Muscle of leg (tissue), 11 donors: ENCODE results near the gene UBAC1. TPM values are rescaled to one million over a fixed set of nuclear protein-coding genes. Genes with fewer than 3 reads are reported as not detected.
"Not testable (repeated sequence)": the region's sequence is repeated elsewhere in the genome, so short reads cannot be mapped to it uniquely, and the experiment has no call there.

Experiments
- DNase-seq: peaks from one replicate; pipeline ENCODE4 v3.0.0; 2013
- H3K27ac ChIP-seq: one replicate; pipeline ENCODE4 v1.5.1; 2013; ENCODE audit warnings: mild to moderate bottlenecking, low read length, control low read depth
- H3K27me3 ChIP-seq: one replicate; pipeline ENCODE4 v1.6.1; 2013; ENCODE audit warnings: low read length; ENCODE audit not compliant: control insufficient read depth, insufficient read depth
- H3K36me3 ChIP-seq: one replicate; pipeline ENCODE4 v1.6.1; 2013; ENCODE audit warnings: low read length; ENCODE audit not compliant: control insufficient read depth, insufficient read depth
- H3K4me1 ChIP-seq: one replicate; pipeline ENCODE4 v1.6.1; 2013; ENCODE audit warnings: low read length; ENCODE audit not compliant: control insufficient read depth, insufficient read depth
- H3K4me3 ChIP-seq: one replicate; pipeline ENCODE4 v1.5.1; 2013; ENCODE audit warnings: low read length, control low read depth
- H3K9me3 ChIP-seq: replicated peaks from 2 replicates; pipeline ENCODE4 v1.6.1; 2013; ENCODE audit warnings: low read depth, low read length; ENCODE audit not compliant: control insufficient read depth
- WGBS: methylation state at CpG from one replicate; pipeline ENCODE4 v1.1.5; 2013; ENCODE audit warnings: missing lambda C conversion rate; ENCODE audit not compliant: insufficient coverage; 5-methylcytosine and 5-hydroxymethylcytosine counted together
- polyA plus RNA-seq, 8 donors: library from polyadenylated mRNA; unstranded; fragments of 120-200 nt; gene quantifications; one replicate each; pipeline versions ENCODE4 v1.2.1 to v1.2.3, GENCODE V29; 2013; ENCODE audit warnings: inconsistent platforms in 1 of 8, low replicate concordance in 1 of 8; ENCODE audit not compliant: insufficient read length in 8 of 8, insufficient read depth in 1 of 8
- total RNA-seq: library from RNA; stranded (reverse); fragments of 120-200 nt; gene quantifications from one replicate; pipeline ENCODE4 v1.2.4, GENCODE V29; 2013

UBAC1 gene
- total and polyA plus RNA-seq, 9 donors: 34.1 to 51.8 (median 40.6) TPM

GRCh38 chr9:135901826-135902225 is 59.3 kb downstream of the UBAC1 start:
- no peak overlapping the region for H3K27ac ChIP-seq
- H3K4me3 ChIP-seq: no peak overlapping the region
- WGBS: 88% methylated on average over 2 of the region's 2 CpGs
- no peaks in the 10 kb centered on the region for H3K36me3 ChIP-seq
- DNase-seq: no peak
- no peaks in the 10 kb centered on the region for H3K27me3 ChIP-seq
- H3K9me3 ChIP-seq: peaks cover 8% of the 10 kb centered on the region
- peaks cover 19% of the 10 kb centered on the region for H3K4me1 ChIP-seq

- Histone ChIP-seq H3K9me3 (peaks cover 8% of the 10 kb centered on the region), H3K27ac (no peak overlapping the region), H3K36me3 (no peaks in the 10 kb centered on the region), H3K27me3 (no peaks in the 10 kb centered on the region), H3K4me1 (peaks cover 19% of the 10 kb centered on the region), H3K4me3 (no peak overlapping the region)
- no peak for DNase-seq
- WGBS: 95% methylated on average over 6 of the region's 9 CpGs
Observed at GRCh38 chr9:135901031-135901758, 60.0 kb downstream of the UBAC1 start.

- peaks cover 14% of the 10 kb centered on the region for H3K9me3 ChIP-seq
- peaks cover 6% of the 10 kb centered on the region for H3K4me1 ChIP-seq
- WGBS: 17% methylated on average over 1 of the region's 11 CpGs
- no peak overlapping the region for H3K27ac ChIP-seq
- DNase-seq: peak; percentile 91
- no peaks in the 10 kb centered on the region for H3K27me3 ChIP-seq
- H3K4me3 ChIP-seq: no peak overlapping the region
- no peaks in the 10 kb centered on the region for H3K36me3 ChIP-seq
Observed at GRCh38 chr9:135898634-135899407, 62.4 kb downstream of the UBAC1 start.

- H3K4me1 ChIP-seq: no peaks in the 10 kb centered on the region
- peaks cover 14% of the 10 kb centered on the region for H3K9me3 ChIP-seq
- H3K27ac ChIP-seq: no peak overlapping the region
- H3K27me3 ChIP-seq: no peaks in the 10 kb centered on the region
- no peak overlapping the region for H3K4me3 ChIP-seq
- WGBS: 60% methylated on average over 1 of the region's 2 CpGs
- DNase-seq: no peak
- H3K36me3 ChIP-seq: no peaks in the 10 kb centered on the region
Observed at GRCh38 chr9:135896626-135897025, 64.5 kb downstream of the UBAC1 start.

DNA sequence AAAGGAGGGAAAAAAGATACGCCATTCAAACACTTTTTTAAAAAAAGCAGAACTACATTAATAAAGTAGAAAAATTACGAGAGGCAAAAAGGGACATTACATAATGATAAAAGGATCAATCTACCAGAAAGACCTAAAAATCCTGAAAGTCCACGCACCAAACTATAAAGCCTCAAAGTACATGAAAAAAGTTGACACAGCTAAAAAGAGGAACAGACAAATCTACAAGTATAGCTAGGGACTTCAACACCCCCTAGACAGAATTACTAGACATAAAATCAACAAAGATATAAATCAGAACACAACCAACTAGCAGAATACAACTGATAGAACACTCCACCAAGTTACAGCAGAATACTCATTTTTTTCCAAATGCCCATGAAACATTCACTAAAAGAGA is 65.0 kb downstream of the UBAC1 start:
- H3K9me3 ChIP-seq: peaks cover 14% of the 10 kb centered on the region

DNA sequence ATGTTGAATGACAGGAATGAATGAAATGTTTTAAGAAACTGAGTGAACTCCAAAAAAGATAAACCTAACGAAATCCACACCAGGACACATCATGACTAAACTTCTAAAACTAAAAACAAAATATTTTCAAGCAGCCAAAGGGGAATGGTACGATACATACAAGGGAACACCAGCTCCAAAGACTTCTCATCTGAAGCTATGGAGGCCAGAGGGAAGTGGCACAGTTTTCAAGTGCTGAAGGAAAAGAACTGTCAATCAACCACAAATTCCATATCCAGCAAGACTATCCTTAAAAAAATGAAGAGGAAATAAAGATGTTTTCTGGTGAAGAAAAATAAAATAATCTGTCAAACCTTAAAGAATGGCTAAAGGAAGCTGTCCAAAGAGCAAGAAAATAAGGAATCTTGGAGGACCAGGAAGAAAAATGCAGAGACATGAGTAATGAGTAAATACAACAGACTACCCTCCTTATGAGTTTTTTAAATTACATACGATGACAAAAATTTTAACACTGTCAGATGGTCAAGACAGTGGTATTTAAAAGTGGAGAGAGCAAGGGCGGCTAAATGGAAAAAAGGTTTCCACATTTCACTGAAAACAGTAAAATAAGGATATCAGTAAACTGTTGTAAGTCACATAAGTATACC is 65.8 kb downstream of the UBAC1 start:
- no peak for DNase-seq
- WGBS: no CpG with 5 or more reads among the region's 4 CpGs
- Histone ChIP-seq H3K36me3 (no peaks in the 10 kb centered on the region), H3K27me3 (no peaks in the 10 kb centered on the region), H3K4me1 (peaks cover 11% of the 10 kb centered on the region), H3K4me3 (no peak overlapping the region), H3K27ac (no peak overlapping the region), H3K9me3 (peaks cover 14% of the 10 kb centered on the region)

More for the DNA sequence above, 65.0 kb downstream of the UBAC1 start:
- no CpG with 5 or more reads among the region's 3 CpGs for WGBS
- DNase-seq: no peak
- H3K4me3 ChIP-seq: no peak overlapping the region
- no peaks in the 10 kb centered on the region for H3K36me3 ChIP-seq
- no peak overlapping the region for H3K27ac ChIP-seq
- H3K4me1 ChIP-seq: peaks cover 2% of the 10 kb centered on the region
- no peaks in the 10 kb centered on the region for H3K27me3 ChIP-seq

DNA sequence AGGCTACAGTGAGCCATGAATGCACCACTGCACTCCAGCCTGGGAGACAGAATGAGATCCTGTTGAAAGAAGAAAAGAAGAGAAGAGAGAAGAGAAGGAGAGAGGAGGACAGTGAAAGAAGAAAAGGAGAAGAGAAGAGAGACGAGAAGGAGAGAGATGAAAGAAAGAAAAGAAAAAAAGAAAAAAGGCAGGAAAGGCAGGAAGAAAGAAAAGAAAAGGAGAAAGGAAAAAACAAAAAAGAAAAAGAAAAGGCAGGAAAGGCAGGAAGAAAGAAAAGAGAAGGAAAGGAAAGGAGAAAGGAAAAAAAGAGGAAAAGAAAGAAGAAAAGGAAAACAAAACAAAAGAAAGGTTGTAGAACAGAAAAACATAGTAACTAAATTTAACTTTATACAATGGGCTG is 68.1 kb downstream of the UBAC1 start:
- peaks cover 6% of the 10 kb centered on the region for H3K9me3 ChIP-seq
- H3K36me3 ChIP-seq: no peaks in the 10 kb centered on the region
- peaks cover 32% of the 10 kb centered on the region for H3K4me1 ChIP-seq
- no peak overlapping the region for H3K27ac ChIP-seq
- WGBS: 82% methylated on average over 1 of the region's 1 CpG
- no peaks in the 10 kb centered on the region for H3K27me3 ChIP-seq
- DNase-seq: no peak
- H3K4me3 ChIP-seq: no peak overlapping the region

- peaks cover 40% of the 10 kb centered on the region for H3K4me1 ChIP-seq
- not testable (repeated sequence) for H3K9me3 ChIP-seq, DNase-seq, H3K4me3 ChIP-seq, H3K27me3 ChIP-seq, H3K27ac ChIP-seq, H3K36me3 ChIP-seq
- WGBS: 92% methylated on average over 2 of the region's 6 CpGs
Observed at GRCh38 chr9:135892327-135892726, 68.8 kb downstream of the UBAC1 start.

- peaks cover 6% of the 10 kb centered on the region for H3K9me3 ChIP-seq
- 19% methylated on average over 6 of the region's 8 CpGs for WGBS
- H3K4me3 ChIP-seq: no peak overlapping the region
- peak; percentile 25 for DNase-seq
- no peaks in the 10 kb centered on the region for H3K36me3 ChIP-seq
- peaks cover 48% of the 10 kb centered on the region for H3K4me1 ChIP-seq
- H3K27ac ChIP-seq: no peak overlapping the region
- H3K27me3 ChIP-seq: no peaks in the 10 kb centered on the region
Observed at GRCh38 chr9:135891027-135891631, 70.0 kb downstream of the UBAC1 start.
